KBM-7 (cell line): ENCODE data around the gene TBC1D5.
"Not testable (repeated sequence)": the region's sequence is repeated elsewhere in the genome, so short reads cannot be mapped to it uniquely, and the experiment has no call there.

Source experiments
- DNase-seq: peaks from one replicate; pipeline ENCODE4 v3.0.0-alpha.2; 2015
- in situ Hi-C: fragments of 300-500 bp; cut with MboI; formaldehyde crosslinking; loops from 2 replicates; pipeline ENCODE4 v1.14.3; 2020; ENCODE audit warnings: low sequenced_read_pairs, low pct_unique_long_range_greater_than_20kb, mixed read lengths

The TBC1D5 gene

DNA sequence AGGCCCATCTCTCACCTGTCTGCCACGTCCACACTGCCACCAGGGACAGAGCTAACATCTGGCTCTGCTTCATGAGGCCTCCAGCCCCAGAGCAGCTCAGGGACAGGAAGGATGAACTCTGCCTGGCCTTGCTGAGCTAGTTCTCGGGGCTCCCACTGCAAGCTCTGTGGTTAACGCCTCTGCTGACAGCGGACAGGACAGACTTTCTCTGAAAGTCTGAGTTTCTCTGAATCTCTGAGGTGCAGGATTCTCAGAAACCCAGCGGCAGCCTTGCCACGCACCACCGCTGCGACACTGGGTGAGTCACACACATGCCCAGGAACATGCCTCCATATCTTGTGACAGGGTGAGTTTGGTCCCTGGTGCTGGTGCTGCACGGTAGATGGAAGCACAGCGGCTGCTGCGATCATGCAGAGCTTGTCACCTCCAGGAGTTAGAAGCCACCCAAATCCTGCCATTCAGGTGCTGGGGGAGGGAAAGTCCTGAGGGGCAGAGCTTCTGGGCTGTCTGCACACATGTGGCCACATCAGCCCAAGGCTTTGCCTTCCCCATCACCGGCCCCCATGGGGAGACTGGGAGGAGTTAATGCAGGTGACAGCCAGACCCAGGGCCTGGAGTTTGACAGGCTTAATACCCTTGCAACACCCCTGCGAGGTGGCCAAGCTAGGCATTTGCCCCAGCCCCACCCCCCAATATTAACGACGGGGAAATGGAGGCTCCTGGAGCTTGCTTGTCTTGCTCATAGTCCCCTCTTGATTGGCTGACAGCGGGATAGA lies 590.6 kb downstream of the TBC1D5 start:
- peak; percentile 95 for DNase-seq

DNA sequence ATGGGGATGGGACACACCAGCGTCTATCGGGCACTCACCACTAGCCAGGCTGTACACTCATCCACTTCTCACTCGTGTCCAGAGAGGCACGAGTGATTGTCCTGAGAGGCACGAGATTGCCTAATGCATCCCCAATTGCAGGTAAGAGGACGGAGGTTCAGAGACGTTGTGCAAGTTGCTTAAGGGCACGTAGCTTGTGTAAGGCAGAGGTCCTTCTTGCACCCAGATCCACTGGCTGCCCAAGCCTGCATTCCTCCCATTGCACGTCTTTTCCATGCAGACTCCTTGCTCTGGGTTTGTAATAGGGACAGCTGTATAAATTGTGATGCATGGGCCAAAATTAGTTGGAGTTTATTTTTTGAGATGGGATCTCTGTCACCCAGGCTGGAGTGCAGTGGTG lies 593.4 kb downstream of the TBC1D5 start:
- no peak for DNase-seq
- in situ Hi-C loops, result no loop called here

More for the DNA sequence above, 590.6 kb downstream of the TBC1D5 start:
- in situ Hi-C loops, result no loop called here

DNA sequence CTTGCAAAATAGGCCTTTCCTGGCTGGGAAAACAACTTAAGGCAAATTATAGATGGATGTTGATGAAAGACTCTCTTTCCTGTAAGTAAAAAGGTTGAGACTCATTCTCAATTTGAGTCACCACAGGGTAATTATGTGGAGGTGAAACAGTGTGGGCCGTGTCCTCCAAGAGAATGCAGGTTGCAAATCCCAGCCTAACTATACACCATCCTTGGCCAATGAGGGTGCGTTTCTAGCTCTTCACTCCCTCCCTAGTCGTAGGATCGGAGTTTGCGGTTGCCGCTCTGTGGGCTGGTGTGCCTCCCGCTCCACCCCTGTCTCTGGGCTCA lies 597.8 kb downstream of the TBC1D5 start:
- in situ Hi-C loops, result no loop called here
- DNase-seq, result no peak

DNA sequence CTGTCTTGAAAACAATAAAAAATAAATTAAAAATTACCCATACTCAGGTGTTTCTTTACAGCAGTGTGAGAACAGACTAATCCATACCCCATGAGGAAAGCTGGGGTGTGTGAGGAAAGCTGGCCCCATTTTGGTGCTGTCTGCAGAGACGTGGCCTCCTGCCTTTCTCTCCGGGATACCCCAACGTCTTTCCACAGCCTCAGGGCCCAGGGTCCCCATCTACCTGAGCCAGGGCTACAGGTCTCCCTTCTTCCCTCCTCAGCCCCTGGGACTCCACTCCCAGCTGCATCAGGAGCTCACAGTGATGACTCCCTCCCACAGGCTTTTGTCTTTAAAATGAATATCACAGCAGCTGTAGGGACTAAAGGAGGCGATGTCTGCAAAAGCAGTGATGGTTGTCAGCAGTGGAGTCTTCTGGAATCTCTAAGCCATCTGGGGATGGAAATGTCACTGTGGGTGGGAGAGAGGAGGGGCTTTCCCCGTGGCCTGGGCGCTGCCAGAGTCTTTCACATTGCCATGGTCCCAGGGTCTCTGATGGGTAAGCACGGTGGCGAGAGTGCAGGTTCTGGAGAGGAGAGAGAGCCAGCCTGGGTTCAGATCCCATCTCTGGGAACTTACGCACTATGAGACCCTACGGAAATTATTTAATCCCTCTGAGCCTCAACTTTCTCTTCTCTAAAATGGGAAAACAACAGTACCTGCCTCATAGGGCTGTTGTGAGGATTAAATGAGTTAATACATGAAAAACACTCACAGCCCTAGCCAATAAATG lies 598.4 kb downstream of the TBC1D5 start:
- in situ Hi-C loops, result no loop called here
- no peak for DNase-seq

DNA sequence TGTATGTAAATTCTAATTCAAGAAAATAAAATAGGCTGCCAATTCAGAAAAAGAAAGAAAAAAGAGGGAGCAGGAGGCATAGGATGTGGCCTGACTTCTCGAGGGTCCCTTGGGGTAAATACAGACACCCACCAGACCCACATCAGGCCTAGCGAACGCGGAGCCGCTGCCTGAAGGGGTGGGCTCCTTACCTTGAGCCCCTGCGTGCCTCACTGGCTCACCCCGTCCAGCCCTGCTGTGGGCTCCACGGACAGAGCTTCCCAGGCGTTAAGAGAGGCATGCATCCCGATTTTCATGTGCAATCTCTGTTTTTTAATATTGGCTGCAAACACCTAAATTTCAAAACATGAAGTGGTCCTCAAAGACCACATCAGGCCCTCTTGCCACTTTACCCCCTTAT lies 599.9 kb downstream of the TBC1D5 start:
- DNase-seq, result no peak
- in situ Hi-C loops, result no loop called here

DNA sequence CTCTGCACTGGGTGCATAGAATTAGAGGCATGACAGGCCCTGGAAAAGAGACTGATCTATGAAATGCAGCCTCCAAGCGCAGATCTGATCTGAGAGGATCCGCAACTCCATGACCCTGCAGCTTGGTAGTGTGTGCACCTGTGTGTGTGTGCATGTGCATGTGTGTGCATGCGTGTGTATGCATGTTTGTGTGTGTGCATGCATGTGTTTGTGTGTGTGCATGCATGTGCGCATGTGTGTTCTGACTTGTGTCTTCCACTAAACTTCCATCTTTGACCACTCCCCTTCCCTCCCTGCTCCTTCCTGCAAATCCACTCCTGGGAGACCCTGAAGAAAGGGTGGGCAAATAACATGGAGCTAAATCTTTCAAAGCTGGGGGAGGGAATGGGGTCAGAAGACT lies 600.7 kb downstream of the TBC1D5 start:
- in situ Hi-C loops, result no loop called here
- no peak for DNase-seq

DNA sequence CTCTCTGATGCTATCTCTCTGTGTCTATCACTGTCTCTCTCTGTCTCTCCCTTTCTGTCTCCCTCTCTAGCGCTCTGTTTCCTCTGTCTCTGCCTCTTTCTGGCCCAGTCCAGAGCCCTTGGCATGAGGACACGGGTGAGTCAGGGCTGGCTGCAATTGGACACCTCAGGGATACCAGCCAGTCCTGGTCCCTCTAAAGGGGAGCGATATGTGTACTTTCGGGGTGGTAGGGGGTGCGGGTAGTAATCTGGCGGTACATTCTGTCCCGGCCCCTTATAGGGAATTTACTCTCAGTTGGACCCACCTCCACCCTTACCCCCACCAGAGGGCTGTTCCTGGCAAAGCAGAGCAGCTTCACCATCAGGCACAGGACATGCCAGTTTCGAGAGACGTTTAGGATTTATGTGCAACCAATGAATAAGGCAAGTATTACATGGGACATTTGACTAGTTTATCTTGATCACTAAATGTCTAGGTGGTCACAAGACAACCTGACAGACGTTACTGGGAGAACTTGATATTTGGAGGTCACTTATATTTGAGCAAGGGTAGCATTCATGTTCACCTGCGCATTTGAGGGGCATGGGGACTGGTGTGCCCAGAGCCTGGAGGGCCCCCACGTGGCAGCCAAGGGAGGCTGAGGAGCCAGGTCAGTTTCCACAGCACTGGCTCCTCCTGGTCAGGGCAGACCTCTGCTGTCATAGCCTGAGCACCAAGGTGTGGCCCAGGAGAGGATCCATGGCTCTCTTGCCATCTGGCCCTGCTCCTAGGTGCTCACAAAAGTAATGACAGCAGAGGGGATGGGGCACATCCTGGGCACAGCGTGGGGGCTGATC lies 601.5 kb downstream of the TBC1D5 start:
- no peak for DNase-seq
- in situ Hi-C loops, result no loop called here

DNA sequence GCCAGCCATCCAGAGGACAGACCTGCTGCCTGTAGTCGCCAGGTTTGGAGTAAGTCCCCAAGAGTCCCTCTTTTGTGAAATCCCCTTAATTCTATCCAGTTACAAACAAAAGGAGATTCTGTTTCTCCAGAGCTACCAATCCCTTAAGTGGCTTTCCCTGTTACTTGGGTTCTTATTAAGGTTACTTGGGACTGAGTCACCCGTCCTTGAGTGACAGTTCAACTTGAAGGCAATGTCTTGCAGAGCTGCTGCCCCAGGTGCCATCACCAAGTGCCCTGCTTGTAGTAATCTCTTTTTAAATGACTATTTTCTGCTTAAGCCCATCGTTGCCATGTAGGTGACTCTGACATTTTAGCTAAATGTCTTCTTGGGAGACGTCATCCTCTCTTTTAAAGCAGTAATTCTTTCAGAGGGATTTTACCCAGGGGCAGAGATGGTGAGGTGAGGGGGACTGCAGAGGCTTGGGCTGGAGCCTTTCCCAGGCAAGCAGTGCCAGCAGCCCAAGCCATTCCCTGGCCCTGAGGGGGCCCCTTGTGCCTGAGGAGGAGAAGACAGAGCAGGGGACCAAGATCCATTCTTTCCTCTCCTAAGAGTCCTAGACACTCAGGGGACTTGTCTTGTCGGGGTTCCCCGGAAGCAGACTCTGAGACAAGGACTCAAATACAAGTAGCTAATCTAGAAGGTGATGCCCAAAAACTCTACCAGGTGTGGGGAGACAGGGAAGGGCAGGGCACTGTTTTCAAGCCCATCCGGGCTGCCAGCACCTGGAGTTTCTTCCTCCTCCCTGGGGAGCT lies 604.0 kb downstream of the TBC1D5 start:
- in situ Hi-C loops, result no loop called here
- DNase-seq, result no peak

DNA sequence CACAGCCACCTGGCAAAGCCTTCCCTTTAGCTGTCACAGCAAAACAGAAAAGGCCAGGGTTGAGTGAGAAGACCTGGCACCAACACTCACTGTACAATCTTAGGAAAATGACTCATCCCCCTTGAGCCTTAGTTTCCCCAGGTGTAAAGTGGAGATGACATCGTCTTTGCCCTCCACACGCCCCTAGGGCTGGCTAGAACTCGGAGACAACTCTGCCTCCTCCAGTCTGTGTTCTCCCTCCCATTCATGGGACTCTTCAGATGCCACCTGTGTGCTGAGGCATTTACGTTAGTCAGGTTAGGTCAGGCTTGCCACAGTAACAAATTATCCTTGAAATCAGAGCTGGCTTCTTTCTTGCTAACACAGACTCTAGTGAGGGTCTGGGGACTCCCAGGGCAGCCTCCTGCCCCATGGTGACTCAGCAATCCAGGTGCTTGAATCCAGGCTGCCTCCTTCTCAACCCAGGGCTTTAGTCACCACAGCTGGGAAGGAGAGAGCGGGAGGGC lies 605.1 kb downstream of the TBC1D5 start:
- in situ Hi-C loops, result no loop called here
- DNase-seq, result no peak

DNA sequence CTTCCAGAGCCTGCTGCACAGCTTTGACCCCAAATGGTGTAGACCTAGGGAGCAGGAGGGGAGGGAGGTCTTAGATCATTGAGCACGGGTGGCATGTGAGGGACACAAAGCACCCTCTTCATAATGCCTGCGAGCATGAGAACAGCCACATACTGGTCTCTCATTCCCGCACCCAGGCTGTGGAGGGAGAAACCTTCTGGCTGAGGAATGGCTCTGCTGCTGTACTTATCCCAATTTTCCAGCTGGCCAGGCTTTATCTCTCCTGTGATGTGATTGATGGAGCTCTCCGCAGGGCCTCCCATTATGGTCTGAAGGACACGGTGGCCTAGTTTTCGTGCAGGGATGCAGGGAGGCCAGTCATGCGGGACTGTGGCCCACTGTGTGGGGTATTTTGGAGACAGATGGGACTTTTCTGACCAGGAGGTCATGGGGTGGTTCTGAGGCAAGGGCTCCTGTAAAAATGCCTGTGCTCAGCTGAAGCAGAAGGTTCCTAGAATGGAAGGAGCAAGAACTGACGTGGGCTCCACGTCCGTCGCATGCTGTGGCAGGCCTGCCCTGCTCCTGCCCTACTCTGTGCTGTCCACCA lies 606.2 kb downstream of the TBC1D5 start:
- in situ Hi-C loops, result no loop called here
- DNase-seq, result no peak

DNA sequence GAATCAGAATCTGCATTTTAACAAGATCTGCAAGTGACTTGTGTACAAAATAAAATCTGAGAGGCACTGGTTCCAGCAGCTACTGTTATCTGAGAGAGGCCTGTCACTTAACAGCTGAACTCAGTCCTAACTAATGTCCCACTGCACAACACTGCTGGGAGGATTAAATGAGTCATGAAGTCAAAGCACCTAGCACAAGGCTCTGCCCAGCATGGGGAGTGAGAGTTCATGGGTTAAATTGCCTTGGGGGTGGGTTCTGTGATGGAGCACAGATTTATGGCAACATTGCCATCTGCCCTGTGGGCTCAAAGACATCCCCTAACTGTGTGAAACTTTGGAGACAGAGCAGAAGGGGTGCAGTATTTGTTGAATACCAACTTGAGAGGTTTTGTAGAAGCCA lies 606.7 kb downstream of the TBC1D5 start:
- no peak for DNase-seq
- in situ Hi-C loops, result no loop called here

DNA sequence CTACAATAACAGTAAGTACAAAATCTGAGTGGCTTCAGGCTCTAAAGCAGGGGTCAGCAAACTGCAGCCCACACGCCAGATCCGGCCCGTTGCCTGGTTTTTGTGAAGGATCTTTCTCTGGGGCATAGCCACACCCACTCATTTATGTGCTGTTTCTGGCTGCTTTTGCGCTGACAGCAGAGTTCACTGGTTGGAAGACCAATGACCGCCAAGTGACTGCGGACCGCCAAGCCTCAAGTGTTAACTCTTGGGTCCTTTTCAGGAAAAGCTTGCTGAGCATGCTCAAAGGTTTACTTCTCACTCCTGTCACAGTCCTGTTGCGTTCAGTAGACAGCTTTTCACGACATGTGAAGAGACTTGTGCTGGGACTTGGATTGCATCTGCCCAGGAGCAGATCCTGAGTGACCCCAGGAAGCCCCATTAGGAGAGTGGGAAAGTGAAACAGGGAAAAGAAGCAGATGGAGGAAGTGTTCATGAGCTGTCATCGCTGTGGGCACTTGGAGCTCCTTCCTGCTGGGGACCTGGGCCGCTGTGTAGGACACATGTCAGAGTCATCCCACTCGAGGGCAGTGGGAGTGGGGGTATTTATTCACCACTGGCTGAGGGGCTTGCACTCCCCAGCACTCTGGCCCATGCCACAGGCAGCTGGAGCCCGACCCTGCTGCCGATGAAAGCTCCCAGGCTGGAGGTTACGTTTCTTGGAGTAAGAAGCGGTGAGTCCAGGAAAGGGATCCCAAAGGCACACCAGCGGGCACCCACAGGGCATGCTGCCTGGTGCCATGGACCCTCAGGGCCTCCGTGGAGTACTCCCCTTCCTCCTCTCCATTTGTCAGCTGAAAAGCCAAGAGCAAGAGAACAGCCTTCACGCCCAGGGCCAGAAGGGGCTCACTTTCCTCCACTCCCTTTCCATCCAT lies 608.5 kb downstream of the TBC1D5 start:
- in situ Hi-C loops, result no loop called here
- DNase-seq, result no peak

DNA sequence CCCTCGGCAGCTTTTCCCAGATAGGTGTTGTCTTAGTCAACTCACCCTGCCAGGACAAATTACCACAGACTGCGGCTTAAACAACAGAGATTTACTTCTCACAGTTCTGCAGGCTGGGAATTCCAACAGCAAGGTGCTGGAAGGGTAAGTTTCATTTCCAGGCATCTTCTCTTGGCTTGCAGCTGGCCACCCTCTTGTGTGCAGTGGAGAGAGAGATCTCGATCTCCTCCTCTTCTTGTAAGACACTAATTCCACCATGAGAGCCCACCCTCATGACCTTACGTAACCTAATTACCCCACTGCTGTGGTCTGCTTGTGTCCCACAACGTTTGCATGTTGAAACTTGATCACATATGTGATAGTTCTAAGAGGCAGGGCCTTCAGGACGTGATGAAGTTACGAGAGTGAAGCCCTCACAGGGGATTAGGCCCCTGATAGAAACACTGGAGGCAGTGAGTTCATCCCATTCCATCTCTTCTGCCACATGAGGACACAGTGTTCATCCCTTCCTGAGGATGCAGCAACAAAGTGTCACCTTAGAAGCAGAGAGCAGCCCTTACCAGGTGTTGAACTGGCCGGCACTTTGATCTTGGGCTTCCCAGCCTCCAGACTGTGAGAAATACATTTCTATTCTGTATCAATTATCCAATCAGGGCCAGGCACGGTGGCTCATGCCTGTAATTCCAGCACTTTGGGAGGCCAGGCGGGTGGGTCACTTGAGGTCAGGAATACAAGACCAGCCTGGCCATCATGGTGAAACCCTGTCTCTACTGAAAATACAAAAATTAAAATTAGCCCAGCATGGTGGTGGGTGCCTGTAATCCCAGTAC lies 609.9 kb downstream of the TBC1D5 start:
- in situ Hi-C loops, result no loop called here

DNA sequence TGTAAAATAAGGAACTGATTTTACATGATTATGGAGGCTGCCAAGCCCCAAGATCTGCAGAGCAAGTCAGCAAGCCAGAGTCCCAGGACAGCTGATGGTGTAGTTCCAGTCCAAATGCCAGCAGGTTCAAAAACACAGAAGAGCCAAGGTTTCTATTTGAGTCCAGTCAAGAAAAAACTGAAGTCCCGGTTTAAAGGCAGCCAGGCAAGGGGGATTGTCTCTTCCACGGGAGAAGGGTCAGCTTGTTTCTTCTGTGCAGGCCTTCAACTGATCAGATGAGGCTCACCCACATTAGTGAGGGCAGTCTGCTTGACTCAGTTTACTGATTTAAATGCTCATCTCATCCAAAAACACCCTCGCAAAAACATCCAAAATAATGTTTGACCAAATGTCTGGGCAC lies 611.5 kb downstream of the TBC1D5 start:
- in situ Hi-C loops, result no loop called here

More for the DNA sequence above, 609.9 kb downstream of the TBC1D5 start:
- DNase-seq, result no peak

DNA sequence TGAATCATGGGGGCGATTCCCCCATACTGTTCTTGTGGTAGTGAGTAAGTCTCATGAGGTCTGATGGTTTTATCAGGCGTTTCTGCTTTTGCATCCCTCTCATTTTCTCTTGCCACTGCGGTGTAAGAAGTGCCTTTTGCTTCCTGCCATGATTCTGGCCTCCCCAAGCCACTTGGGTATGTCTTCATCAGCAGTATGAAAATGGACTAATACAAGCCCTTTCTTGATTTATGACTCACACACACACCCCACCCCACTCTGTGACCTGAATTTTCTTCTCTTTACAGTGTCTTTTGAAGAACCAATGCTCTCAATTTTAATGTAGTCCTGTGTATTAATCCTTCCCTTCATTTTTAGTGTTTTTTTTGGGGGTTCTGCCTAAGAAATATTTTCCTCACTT lies 612.9 kb downstream of the TBC1D5 start:
- in situ Hi-C loops, result no loop called here

More for the DNA sequence above, 611.5 kb downstream of the TBC1D5 start:
- no peak for DNase-seq

DNA sequence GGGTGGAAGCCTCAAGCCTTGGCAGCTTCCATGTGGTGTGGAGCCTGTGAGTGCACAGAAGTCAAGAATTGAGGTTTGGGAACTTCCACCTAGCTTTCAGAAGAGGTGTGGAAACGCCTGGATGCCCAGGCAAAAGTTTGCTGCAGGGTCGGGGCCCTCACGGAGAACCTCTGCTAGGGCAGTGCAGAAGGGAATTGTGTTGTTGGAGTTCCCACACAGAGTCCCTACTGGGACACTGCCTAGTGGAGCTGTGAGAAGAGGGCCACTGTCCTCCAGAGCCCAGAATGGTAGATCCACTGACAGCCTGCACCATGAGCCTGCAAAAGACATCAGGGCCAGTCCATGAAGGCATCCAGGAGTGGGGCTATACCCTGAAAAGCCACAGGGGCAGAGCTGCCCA lies 613.8 kb downstream of the TBC1D5 start:
- in situ Hi-C loops, DNase-seq: not testable (repeated sequence)

More for the DNA sequence above, 612.9 kb downstream of the TBC1D5 start:
- no peak for DNase-seq
